ENCODE data around the gene TREML2.

TREML2 gene

GRCh38 chr6:41174610-41175009 is 26.3 kb downstream of the TREML2 start:
- TF ChIP-seq RAD21 (IDR thresholded peaks at IDR 0.05; ENCODE audit: low read depth) (no peak), USF1 (IDR thresholded peaks at IDR 0.05) (no peak), EP300 (IDR thresholded peaks at IDR 0.05; ENCODE audit: borderline replicate concordance) (no peak), NFIC (IDR thresholded peaks at IDR 0.05) (no peak), CREB1 (IDR thresholded peaks at IDR 0.05; ENCODE audit: low read depth) (no peak), TEAD4 (IDR thresholded peaks at IDR 0.05) (no peak), ZBTB7A (IDR thresholded peaks at IDR 0.05; ENCODE audit: low read depth) (no peak)

- TF ChIP-seq TCF12 (IDR thresholded peaks at IDR 0.05; ENCODE audit: low read depth) (no peak), YY1 (IDR thresholded peaks at IDR 0.05; ENCODE audit: low read depth) (no peak), NFIC (IDR thresholded peaks at IDR 0.05) (no peak), TAF1 (IDR thresholded peaks at IDR 0.05; ENCODE audit: low read depth) (no peak), TEAD4 (IDR thresholded peaks at IDR 0.05) (no peak), ZBTB7A (IDR thresholded peaks at IDR 0.05; ENCODE audit: low read depth) (no peak), CREB1 (IDR thresholded peaks at IDR 0.05; ENCODE audit: low read depth) (no peak), EGR1 (IDR thresholded peaks at IDR 0.05) (no peak), REST (IDR thresholded peaks at IDR 0.05; ENCODE audit: low read depth) (no peak), FOXM1 (IDR thresholded peaks at IDR 0.05; ENCODE audit: borderline replicate concordance, low read depth) (no peak), EP300 (IDR thresholded peaks at IDR 0.05; ENCODE audit: borderline replicate concordance) (no peak), MAX (IDR thresholded peaks at IDR 0.05) (no peak), RAD21 (IDR thresholded peaks at IDR 0.05; ENCODE audit: low read depth) (no peak)
These were observed 29.0 kb downstream of the TREML2 start for GRCh38 chr6:41171908-41172307.

GRCh38 chr6:41170547-41171160 is 30.3 kb downstream of the TREML2 start:
- TF ChIP-seq CEBPB (IDR thresholded peaks at IDR 0.05) (no peak), USF1 (IDR thresholded peaks at IDR 0.05) (no peak), TEAD4 (IDR thresholded peaks at IDR 0.05) (no peak)

- TF ChIP-seq EGR1 (IDR thresholded peaks at IDR 0.05), result no peak
- TF ChIP-seq CEBPB (IDR thresholded peaks at IDR 0.05), result no peak
- TF ChIP-seq ZBTB7A (IDR thresholded peaks at IDR 0.05; ENCODE audit: low read depth), result no peak
- TF ChIP-seq RAD21 (IDR thresholded peaks at IDR 0.05; ENCODE audit: low read depth), result no peak
- no peak for TF ChIP-seq NFIC (IDR thresholded peaks at IDR 0.05)
- TF ChIP-seq YY1 (IDR thresholded peaks at IDR 0.05; ENCODE audit: low read depth), result no peak
- TF ChIP-seq REST (IDR thresholded peaks at IDR 0.05; ENCODE audit: low read depth), result peak; percentile 95
- peak; percentile 81 for TF ChIP-seq USF1 (IDR thresholded peaks at IDR 0.05)
- no peak for TF ChIP-seq TAF1 (IDR thresholded peaks at IDR 0.05; ENCODE audit: low read depth)
- no peak for TF ChIP-seq FOXM1 (IDR thresholded peaks at IDR 0.05; ENCODE audit: borderline replicate concordance, low read depth)
- TF ChIP-seq CREB1 (IDR thresholded peaks at IDR 0.05; ENCODE audit: low read depth), result no peak
- TF ChIP-seq MAX (IDR thresholded peaks at IDR 0.05), result peak; percentile 52; the same call in 1 of the 2 replicates
- TF ChIP-seq TCF12 (IDR thresholded peaks at IDR 0.05; ENCODE audit: low read depth), result no peak
These were observed 33.6 kb downstream of the TREML2 start for GRCh38 chr6:41167173-41167963.

- TF ChIP-seq TEAD4 (IDR thresholded peaks at IDR 0.05) (no peak), TAF1 (IDR thresholded peaks at IDR 0.05; ENCODE audit: low read depth) (no peak), ZBTB7A (IDR thresholded peaks at IDR 0.05; ENCODE audit: low read depth) (no peak), YY1 (IDR thresholded peaks at IDR 0.05; ENCODE audit: low read depth) (no peak), CEBPB (IDR thresholded peaks at IDR 0.05) (no peak), EGR1 (IDR thresholded peaks at IDR 0.05) (no peak), FOXM1 (IDR thresholded peaks at IDR 0.05; ENCODE audit: borderline replicate concordance, low read depth) (no peak)
These were observed 36.3 kb downstream of the TREML2 start for GRCh38 chr6:41164551-41165120.

Measured in Ishikawa (cell line).